ENCODE data around the gene PNLIPRP1. TPM values are rescaled to one million over a fixed set of nuclear protein-coding genes. Genes with fewer than 3 reads are reported as not detected.

Gene PNLIPRP1
- total RNA-seq, 1 experiment from 2014 or later: not detected

GRCh38 chr10:116602648-116603400 is 12.1 kb downstream of the PNLIPRP1 start:
- no peak for DNase-seq
- no peak overlapping the region for H3K14ac ChIP-seq (ENCODE audit: insufficient read depth, low read length)
- H2AFZ ChIP-seq (ENCODE audit: low read length): no peak overlapping the region
- H3K9ac ChIP-seq (ENCODE audit: extremely low read depth, insufficient read length, low read length): no peak overlapping the region
- H4K91ac ChIP-seq (ENCODE audit: insufficient read length, low read depth, low read length): no peak overlapping the region
- no peak overlapping the region for H3K23ac ChIP-seq (ENCODE audit: insufficient read length, low read depth, low read length)
- no peak overlapping the region for H2BK12ac ChIP-seq (ENCODE audit: insufficient read length, low read depth, low read length)
- no peaks in the 10 kb centered on the region; the same call in 1 of the 2 replicates for H3K27me3 ChIP-seq (ENCODE audit: insufficient read depth, low read length)
- no peak overlapping the region for H3K4me3 Mint-ChIP-seq
- H3K4me2 ChIP-seq (ENCODE audit: insufficient read depth, insufficient read length, low read length): no peak overlapping the region
- no peak overlapping the region for H4K8ac ChIP-seq (replicated peaks; ENCODE audit: insufficient read length, low read depth, low read length)
- peaks cover 7% of the 10 kb centered on the region for H3K27me3 Mint-ChIP-seq (ENCODE audit: low read depth)
- no peak overlapping the region for H3K27ac Mint-ChIP-seq
- H3K9me3 ChIP-seq (ENCODE audit: control insufficient read depth, low read depth, low read length): no peaks in the 10 kb centered on the region
- no peak overlapping the region for H3K56ac ChIP-seq (ENCODE audit: insufficient read length, low read depth, low read length)
- no peaks in the 10 kb centered on the region for H3K36me3 Mint-ChIP-seq (ENCODE audit: insufficient read depth in 1 of 3, low read depth in 3 of 3)
- H3K23me2 ChIP-seq (ENCODE audit: insufficient read length, low read depth, low read length, poor library complexity, severe bottlenecking): no peaks in the 10 kb centered on the region
- H2BK120ac ChIP-seq (ENCODE audit: low read depth, low read length, poor library complexity, severe bottlenecking): no peak overlapping the region
- no peaks in the 10 kb centered on the region for H3K9me3 Mint-ChIP-seq
- no peak overlapping the region for H2BK15ac ChIP-seq (ENCODE audit: low read depth, low read length)
- H2AK5ac ChIP-seq (ENCODE audit: insufficient read length, low read length): no peak overlapping the region
- no peaks in the 10 kb centered on the region for H3K79me2 ChIP-seq (ENCODE audit: insufficient read depth, low read length)
- H2BK5ac ChIP-seq (ENCODE audit: insufficient read length, low read length): no peak overlapping the region
- H4K5ac ChIP-seq (ENCODE audit: insufficient read length, low read depth, low read length): no peak overlapping the region
- H3K4me1 ChIP-seq (ENCODE audit: insufficient read depth, low read length): no peaks in the 10 kb centered on the region
- H3K4me1 Mint-ChIP-seq: peaks cover 7 to 10% of the 10 kb centered on the region in 2 experiments
- TF ChIP-seq CTCF (conservative IDR thresholded peaks at IDR 0.05): no peak
- H2BK20ac ChIP-seq (ENCODE audit: low read depth, low read length, poor library complexity, severe bottlenecking): no peak overlapping the region
- no peak overlapping the region for H3K4ac ChIP-seq (ENCODE audit: low read depth, low read length)
- no peak overlapping the region for H3K27ac ChIP-seq (ENCODE audit: insufficient read length, low read depth, low read length)
- WGBS (ENCODE audit: extremely low coverage, insufficient read length, low lambda C conversion rate): no CpG with 5 or more reads among the region's 10 CpGs
- no peaks in the 10 kb centered on the region for H3K79me1 ChIP-seq (ENCODE audit: insufficient read depth, low read depth, low read length, poor library complexity, severe bottlenecking)
- H3K18ac ChIP-seq (ENCODE audit: insufficient read length, low read depth, low read length): no peak overlapping the region
- H4K20me1 ChIP-seq (ENCODE audit: control insufficient read depth, insufficient read depth, insufficient read length): no peaks in the 10 kb centered on the region
- no peak overlapping the region for H3T11ph ChIP-seq (ENCODE audit: low read length)

Measured in H9 (cell line).